Measurements from ENCODE around the gene EIF4G2. TPM values are rescaled to one million over a fixed set of nuclear protein-coding genes. Genes with fewer than 3 reads are reported as not detected.

The EIF4G2 gene
- total RNA-seq, 1 donor from 2014 or later: 1,052 TPM

GRCh38 chr11:10761085-10761698 lies 47.5 kb downstream of the EIF4G2 start:
- no peak overlapping the region for H3K4me3 ChIP-seq
- TF ChIP-seq EZH2 (IDR thresholded peaks at IDR 0.05): no peak
- no peak for TF ChIP-seq EZH2phosphoT487 (IDR thresholded peaks at IDR 0.05)
- TF ChIP-seq, protein P1, sequence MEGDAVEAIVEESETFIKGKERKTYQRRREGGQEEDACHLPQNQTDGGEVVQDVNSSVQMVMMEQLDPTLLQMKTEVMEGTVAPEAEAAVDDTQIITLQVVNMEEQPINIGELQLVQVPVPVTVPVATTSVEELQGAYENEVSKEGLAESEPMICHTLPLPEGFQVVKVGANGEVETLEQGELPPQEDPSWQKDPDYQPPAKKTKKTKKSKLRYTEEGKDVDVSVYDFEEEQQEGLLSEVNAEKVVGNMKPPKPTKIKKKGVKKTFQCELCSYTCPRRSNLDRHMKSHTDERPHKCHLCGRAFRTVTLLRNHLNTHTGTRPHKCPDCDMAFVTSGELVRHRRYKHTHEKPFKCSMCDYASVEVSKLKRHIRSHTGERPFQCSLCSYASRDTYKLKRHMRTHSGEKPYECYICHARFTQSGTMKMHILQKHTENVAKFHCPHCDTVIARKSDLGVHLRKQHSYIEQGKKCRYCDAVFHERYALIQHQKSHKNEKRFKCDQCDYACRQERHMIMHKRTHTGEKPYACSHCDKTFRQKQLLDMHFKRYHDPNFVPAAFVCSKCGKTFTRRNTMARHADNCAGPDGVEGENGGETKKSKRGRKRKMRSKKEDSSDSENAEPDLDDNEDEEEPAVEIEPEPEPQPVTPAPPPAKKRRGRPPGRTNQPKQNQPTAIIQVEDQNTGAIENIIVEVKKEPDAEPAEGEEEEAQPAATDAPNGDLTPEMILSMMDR (IDR thresholded peaks at IDR 0.05): no peak
- H3K79me2 ChIP-seq (ENCODE audit: low read depth): no peaks in the 10 kb centered on the region
- H3K9me3 ChIP-seq (ENCODE audit: low read depth): no peaks in the 10 kb centered on the region
- peaks cover 7% of the 10 kb centered on the region for H3K36me3 ChIP-seq
- H3K9me3 Mint-ChIP-seq: no peaks in the 10 kb centered on the region
- H4K20me1 ChIP-seq (ENCODE audit: low read depth): no peaks in the 10 kb centered on the region
- peaks cover 10% of the 10 kb centered on the region for H3K36me3 Mint-ChIP-seq
- no peak overlapping the region for H3K4me2 ChIP-seq
- H3K4me1 ChIP-seq: no peaks in the 10 kb centered on the region
- DNase-seq (ENCODE audit: low spot score): no peak
- no peaks in the 10 kb centered on the region for H3K4me1 Mint-ChIP-seq
- H3K4me3 Mint-ChIP-seq: no peak overlapping the region
- no peak overlapping the region for H3K9ac ChIP-seq
- H3K27ac Mint-ChIP-seq: no peak overlapping the region
- H3K27me3 ChIP-seq: no peaks in the 10 kb centered on the region
- no peaks in the 10 kb centered on the region for H3K27me3 Mint-ChIP-seq (ENCODE audit: insufficient read depth, low read depth)
- H3F3A ChIP-seq (ENCODE audit: low read depth): no peaks in the 10 kb centered on the region
- H2AFZ ChIP-seq (replicated peaks): no peak overlapping the region
- H3K27ac ChIP-seq: no peak overlapping the region

DNA sequence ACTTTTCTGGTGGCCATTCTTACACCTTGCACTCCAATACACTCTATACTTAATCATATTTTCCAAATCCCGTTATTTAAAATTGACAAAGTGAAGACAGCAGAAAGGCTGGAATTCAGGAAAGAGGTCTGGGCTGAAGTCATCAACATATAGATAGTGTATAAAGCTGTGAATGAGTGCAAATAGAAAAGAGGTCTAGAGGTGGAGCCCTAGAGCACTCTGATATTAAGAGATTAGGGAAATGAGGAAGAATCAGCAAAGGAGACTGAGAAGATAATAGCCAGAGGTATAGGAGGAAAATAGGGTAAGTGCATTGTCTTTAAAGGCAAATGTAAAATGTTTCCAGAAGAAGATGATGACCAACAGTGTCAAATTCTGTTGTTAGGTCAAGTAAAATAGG lies 49.8 kb downstream of the EIF4G2 start:
- Mint-ChIP-seq H3K9me3 (no peaks in the 10 kb centered on the region), H3K4me3 (no peak overlapping the region), H3K4me1 (no peaks in the 10 kb centered on the region), H3K27me3 (ENCODE audit: insufficient read depth, low read depth) (no peaks in the 10 kb centered on the region), H3K36me3 (peaks cover 8% of the 10 kb centered on the region), H3K27ac (no peak overlapping the region)
- Histone ChIP-seq H3K27ac (no peak overlapping the region), H3K4me2 (no peak overlapping the region), H3K27me3 (no peaks in the 10 kb centered on the region), H3F3A (ENCODE audit: low read depth) (no peaks in the 10 kb centered on the region), H3K4me3 (no peak overlapping the region), H3K9me3 (ENCODE audit: low read depth) (no peaks in the 10 kb centered on the region), H3K36me3 (peaks cover 15% of the 10 kb centered on the region), H2AFZ (replicated peaks) (no peak overlapping the region), H3K9ac (no peak overlapping the region), H4K20me1 (ENCODE audit: low read depth) (no peaks in the 10 kb centered on the region), H3K79me2 (ENCODE audit: low read depth) (no peaks in the 10 kb centered on the region), H3K4me1 (no peaks in the 10 kb centered on the region)
- TF ChIP-seq, protein P1 (IDR thresholded peaks at IDR 0.05): peak; percentile 37
- TF ChIP-seq EZH2 (IDR thresholded peaks at IDR 0.05): no peak
- DNase-seq (ENCODE audit: low spot score): no peak

- peaks cover 6% of the 10 kb centered on the region for H3K4me1 Mint-ChIP-seq
- peaks cover 4% of the 10 kb centered on the region for H3K27me3 Mint-ChIP-seq (ENCODE audit: insufficient read depth, low read depth)
- peaks cover 1% of the 10 kb centered on the region for H3K36me3 Mint-ChIP-seq
- TF ChIP-seq EZH2phosphoT487 (IDR thresholded peaks at IDR 0.05): no peak
- TF ChIP-seq, protein P1 (IDR thresholded peaks at IDR 0.05): no peak
- no peak for TF ChIP-seq EZH2 (IDR thresholded peaks at IDR 0.05)
- Histone ChIP-seq H3K79me2 (ENCODE audit: low read depth) (peaks cover 14% of the 10 kb centered on the region), H3F3A (ENCODE audit: low read depth) (peaks cover 35% of the 10 kb centered on the region), H3K4me2 (peak overlapping the region; percentile 89), H3K9me3 (ENCODE audit: low read depth) (no peaks in the 10 kb centered on the region), H3K27ac (no peak overlapping the region), H3K4me3 (peak overlapping the region; percentile 88), H2AFZ (replicated peaks) (no peak overlapping the region), H3K4me1 (peaks cover 7% of the 10 kb centered on the region), H3K36me3 (peaks cover 11% of the 10 kb centered on the region), H4K20me1 (ENCODE audit: low read depth) (peaks cover 8% of the 10 kb centered on the region), H3K9ac (no peak overlapping the region), H3K27me3 (no peaks in the 10 kb centered on the region)
- no peak for DNase-seq (ENCODE audit: low spot score)
- H3K4me3 Mint-ChIP-seq: peak overlapping the region; percentile 97
- H3K9me3 Mint-ChIP-seq: no peaks in the 10 kb centered on the region
- H3K27ac Mint-ChIP-seq: no peak overlapping the region
Measured at GRCh38 chr11:10752486-10752885, 56.2 kb downstream of the EIF4G2 start.

All from neural progenitor cell (in vitro differentiated cells).